ENCODE data around the gene RABGEF1.
"Not testable (repeated sequence)": the region's sequence is repeated elsewhere in the genome, so short reads cannot be mapped to it uniquely, and the experiment has no call there.

RABGEF1 gene

DNA sequence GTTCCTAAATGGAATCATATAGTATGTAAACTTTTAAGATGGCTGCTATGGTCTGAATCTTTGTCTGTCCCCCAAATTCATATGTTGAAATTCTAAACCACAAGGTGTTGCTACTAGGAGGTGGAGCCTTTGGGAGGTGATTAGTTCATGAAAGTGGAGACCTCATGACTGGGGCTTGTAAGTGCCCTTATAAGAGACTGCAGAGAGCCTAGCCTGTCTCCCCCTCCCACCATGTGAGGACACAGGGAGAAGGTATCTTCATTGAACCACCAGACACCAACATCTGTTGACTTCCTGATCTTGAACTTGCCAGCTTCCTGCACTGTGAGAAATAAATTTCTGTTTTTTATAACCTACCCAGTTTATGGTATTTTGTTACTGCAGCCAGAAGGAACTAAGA is 27.0 kb downstream of the RABGEF1 start:
- DNase-seq = not testable (repeated sequence)

- no peak for DNase-seq
Observed at GRCh38 chr7:66768865-66769832, 28.6 kb downstream of the RABGEF1 start.

- no peak for DNase-seq
Observed at GRCh38 chr7:66769833-66770512, 29.4 kb downstream of the RABGEF1 start.

DNA sequence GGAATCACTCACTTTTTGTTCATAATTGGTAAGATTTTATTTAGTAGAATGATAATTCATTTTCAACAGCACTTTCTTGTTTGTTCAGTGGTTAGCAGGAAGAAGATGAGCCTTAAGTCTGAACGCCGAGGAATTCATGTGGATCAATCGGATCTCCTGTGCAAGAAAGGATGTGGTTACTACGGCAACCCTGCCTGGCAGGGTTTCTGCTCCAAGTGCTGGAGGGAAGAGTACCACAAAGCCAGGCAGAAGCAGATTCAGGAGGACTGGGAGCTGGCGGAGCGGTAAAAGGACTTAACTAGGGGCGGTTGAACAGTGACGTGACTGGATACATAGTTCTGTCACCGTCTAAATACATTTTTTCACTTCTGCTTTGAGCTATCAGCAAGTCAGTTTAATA is 31.3 kb downstream of the RABGEF1 start:
- no peak for DNase-seq

GRCh38 chr7:66773744-66774143 is 33.2 kb downstream of the RABGEF1 start:
- not testable (repeated sequence) for DNase-seq

GRCh38 chr7:66776383-66776782 is 35.9 kb downstream of the RABGEF1 start:
- DNase-seq = not testable (repeated sequence)

GRCh38 chr7:66776800-66777442 is 36.4 kb downstream of the RABGEF1 start:
- no peak for DNase-seq

- DNase-seq = no peak
Observed at GRCh38 chr7:66778201-66778600, 37.7 kb downstream of the RABGEF1 start.

- no peak for DNase-seq
Observed at GRCh38 chr7:66779669-66780409, 39.3 kb downstream of the RABGEF1 start.

DNA sequence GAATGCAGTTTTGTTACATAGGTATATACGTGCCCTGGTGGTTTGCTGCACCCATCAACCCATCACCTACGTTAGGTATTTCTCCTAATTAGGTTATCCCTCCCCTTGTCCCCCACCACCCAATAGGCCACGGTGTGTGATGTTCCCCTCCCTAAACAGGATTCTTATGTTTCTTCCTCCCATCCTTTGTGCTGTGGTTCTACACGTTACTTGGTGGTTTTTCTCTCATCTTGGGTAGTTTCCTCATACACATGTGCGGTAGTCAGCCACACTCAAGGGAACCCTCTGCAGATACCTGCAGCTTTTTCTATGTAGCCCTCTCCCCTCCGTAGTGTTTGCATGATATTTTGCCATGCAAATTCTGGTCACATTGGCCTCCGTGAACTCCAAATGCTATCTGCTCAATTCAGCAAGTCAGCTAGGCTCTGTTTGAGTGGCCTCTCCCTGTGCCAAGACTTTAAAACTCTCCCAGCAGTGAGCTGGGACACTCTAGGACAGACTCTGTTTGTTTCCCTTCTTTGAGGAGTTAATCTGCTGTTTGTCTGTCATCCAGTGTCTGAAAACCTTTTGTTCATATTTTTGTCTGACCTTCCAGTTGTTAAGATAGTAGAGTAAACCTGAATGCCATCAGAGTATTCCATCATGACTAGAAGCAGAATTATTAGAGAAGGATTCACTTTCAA is 41.0 kb downstream of the RABGEF1 start:
- no peak for DNase-seq

- DNase-seq = not testable (repeated sequence)
Observed at GRCh38 chr7:66782875-66783274, 42.3 kb downstream of the RABGEF1 start.

DNA sequence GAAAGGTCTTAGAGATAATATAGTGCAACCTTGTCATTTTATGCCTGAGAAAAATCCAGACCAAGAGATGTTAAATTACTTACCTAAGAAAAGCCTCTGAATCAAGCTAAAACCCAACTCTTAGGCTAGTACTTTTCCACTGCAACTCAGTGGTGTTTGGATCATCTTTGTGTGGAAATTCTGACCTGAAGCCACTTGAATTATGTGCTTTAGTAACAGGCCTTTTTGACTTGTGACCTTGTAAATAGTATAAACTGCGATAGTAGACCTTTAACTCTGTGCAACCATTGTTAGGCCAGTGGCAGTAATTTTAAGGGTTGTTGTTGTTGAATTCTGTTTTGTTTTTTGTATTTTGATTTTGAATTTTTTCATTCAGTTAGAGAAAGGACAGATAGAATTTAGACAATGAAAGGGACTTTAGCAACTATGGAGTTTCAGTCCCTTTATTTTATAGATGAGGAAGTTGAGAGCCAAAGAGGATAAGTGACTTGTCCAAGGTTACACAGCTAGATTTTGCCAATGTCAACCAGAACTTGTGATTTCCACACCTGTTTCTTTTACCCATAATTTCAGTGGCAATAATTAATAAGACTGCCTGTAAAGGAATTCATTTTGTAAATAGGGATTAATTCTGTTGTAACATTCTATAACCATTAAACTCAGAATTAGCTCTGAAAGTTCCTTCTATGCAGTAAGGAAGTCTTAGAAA is 43.5 kb downstream of the RABGEF1 start:
- not testable (repeated sequence) for DNase-seq

DNA sequence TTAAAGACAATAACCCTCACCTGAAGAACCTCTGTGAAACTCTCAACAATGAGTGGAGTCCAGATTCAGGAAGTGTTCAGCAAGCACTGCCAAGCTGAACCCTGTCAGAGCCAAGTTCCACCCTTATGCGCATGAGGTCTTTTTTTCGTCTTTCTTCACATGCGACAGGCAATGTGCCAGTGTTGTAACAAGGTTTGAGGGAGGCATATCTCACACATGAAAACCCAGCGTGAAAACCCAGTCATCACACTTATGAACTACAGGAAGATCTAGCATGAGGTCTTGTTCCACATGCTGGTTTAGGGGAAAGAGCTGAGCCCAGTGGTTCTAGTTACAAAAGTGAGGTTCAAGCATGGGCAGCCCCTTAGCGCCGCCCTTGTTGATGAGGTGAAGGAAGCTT is 49.7 kb downstream of the RABGEF1 start:
- no peak for DNase-seq

- DNase-seq = no peak
Observed at GRCh38 chr7:66790725-66791124, 50.2 kb downstream of the RABGEF1 start.

GRCh38 chr7:66800591-66800990 is 60.1 kb downstream of the RABGEF1 start:
- no peak for DNase-seq

GRCh38 chr7:66804001-66804400 is 63.5 kb downstream of the RABGEF1 start:
- no peak for DNase-seq

- DNase-seq = no peak
Observed at GRCh38 chr7:66807736-66808135, 67.2 kb downstream of the RABGEF1 start.

- DNase-seq = no peak
Observed at GRCh38 chr7:66810716-66811115, 70.2 kb downstream of the RABGEF1 start.

- not testable (repeated sequence) for DNase-seq
Observed at GRCh38 chr7:66815186-66815875, 74.8 kb downstream of the RABGEF1 start.

- no peak for DNase-seq
Observed at GRCh38 chr7:66815951-66816350, 75.4 kb downstream of the RABGEF1 start.

- DNase-seq = not testable (repeated sequence)
Observed at GRCh38 chr7:66816658-66817057, 76.1 kb downstream of the RABGEF1 start.
